GM12872 (cell line): ENCODE data around the gene TDRD5.

ENCODE experiments used
- TF ChIP-seq, protein P1 (sequence below): IDR thresholded peaks from 3 replicates; pipeline ENCODE4 v1.5.1; 2011; ENCODE audit warnings: low read depth, mild to moderate bottlenecking, low read length, moderate library complexity; ENCODE audit not compliant: insufficient read depth

TDRD5 gene

DNA sequence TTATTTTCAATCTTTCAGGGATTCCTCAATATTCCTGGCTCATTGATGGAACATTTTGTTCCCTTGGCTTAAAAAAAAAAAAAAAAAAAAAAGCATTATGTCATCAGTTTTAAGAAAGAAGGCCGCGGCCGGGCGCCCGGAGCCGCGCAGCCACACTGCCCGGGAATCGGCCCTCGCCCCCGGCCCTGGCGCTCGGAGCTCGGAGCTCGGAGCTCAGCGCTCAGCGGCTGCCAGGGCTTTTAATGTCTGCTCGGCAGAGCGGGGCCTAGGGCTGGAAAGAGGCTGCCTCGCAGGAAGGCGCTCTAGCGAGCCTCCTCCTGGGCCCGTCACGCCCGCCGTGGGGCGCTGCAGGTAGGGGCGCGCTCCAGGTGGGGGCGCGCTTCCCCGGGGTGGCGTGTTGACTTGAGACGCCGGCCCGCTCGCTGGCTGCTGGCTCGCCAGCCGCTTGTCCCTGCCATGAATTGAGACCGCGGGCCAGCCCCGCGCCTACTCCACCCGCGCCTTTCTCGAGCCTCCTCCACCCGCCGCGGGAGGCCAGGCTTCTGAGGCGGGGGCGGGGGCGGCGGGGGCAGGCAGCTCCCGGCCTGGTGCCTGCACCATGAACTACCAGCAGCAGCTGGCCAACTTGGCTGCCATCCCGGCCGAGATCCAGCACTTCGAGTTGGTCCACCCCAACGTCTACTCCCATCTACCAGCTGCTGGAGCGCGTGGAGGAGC lies 5.4 kb upstream of the TDRD5 start:
- TF ChIP-seq, protein P1, sequence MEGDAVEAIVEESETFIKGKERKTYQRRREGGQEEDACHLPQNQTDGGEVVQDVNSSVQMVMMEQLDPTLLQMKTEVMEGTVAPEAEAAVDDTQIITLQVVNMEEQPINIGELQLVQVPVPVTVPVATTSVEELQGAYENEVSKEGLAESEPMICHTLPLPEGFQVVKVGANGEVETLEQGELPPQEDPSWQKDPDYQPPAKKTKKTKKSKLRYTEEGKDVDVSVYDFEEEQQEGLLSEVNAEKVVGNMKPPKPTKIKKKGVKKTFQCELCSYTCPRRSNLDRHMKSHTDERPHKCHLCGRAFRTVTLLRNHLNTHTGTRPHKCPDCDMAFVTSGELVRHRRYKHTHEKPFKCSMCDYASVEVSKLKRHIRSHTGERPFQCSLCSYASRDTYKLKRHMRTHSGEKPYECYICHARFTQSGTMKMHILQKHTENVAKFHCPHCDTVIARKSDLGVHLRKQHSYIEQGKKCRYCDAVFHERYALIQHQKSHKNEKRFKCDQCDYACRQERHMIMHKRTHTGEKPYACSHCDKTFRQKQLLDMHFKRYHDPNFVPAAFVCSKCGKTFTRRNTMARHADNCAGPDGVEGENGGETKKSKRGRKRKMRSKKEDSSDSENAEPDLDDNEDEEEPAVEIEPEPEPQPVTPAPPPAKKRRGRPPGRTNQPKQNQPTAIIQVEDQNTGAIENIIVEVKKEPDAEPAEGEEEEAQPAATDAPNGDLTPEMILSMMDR = no peak

DNA sequence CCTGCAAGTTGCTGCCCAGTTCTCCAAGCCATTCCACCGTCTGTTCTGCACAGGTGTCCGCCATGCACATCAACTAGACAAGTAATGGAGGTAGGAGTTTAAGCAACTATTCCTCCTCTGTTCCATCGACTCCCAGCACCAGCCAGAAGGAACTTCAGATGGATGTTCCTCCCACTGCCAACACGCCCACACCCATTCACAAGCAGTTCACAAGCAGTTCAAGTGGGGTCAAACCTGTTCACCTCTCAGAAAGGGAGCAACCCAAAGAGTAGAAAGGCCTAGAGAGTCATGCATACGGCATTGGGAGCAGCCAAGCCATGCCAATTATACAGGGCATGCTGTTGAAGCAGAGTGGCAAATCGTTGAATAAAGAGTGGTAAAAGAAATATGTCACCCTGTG lies 4.3 kb upstream of the TDRD5 start:
- TF ChIP-seq, protein P1 = no peak

DNA sequence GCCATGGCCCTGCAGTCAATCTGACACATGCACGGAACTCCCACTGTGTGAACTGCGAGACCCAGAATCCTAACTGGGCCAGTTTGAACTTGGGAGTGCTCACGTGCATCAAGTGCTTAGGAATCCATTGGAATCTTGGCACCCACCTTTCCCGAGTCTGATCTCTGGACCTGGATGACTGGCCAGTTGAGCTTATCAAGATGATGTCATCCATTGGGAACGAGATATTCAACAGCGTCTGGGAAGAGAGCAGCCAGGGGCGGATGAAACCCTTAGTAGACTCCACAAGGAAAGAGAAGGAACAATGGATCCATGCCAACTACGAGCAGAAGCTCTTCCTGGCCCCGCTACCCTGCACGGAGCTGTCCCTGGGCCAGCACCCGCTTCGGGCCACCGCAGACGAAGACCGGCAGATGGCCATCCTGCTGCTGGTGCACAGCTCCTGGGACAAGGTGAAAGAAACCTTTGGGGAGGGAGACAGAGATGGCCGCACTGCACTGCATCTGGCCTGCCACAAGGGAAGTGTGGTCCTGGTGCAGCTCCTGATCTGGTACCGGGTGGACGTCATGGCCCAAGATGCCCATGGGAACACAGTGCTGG lies 3.1 kb upstream of the TDRD5 start:
- TF ChIP-seq, protein P1 = no peak

DNA sequence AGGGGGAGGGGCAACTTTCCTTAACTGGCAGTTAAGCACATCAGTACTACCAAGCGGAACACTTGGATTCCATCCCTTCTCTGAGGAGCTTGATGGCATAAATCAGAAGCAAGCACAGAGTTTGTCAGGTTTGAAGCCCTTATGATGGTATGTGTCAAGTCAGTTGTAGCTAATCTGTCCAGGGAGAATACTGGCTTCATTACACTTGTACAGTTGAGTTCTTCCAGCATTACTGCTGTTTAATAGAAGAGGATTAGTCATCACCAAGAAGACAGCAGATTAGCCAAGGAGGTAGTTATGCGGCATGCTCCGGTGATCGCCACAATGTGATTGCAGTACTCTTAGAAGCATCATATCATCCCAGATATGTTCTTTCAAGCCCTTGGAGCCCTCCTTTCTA lies 2.1 kb upstream of the TDRD5 start:
- TF ChIP-seq, protein P1 = no peak

DNA sequence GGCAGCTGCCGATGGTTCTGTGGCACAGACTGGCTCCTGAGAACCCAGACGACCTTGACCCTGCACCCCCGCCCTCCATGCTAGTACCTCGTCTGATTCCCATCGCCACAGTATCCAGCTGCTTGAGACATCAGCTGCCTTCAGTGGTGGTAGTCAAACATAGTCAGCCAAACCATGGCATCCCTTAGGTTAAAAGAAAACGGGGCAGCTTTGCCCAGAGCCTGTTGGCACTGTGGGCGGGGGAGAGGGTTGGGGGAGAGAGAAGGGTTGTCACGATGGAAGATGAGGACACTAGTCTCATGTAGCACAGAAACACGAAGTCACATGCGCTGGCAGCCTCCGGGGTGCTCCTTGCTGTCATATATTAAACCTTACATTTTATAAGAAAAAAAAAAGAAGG lies 961 bp upstream of the TDRD5 start:
- TF ChIP-seq, protein P1 = no peak

DNA sequence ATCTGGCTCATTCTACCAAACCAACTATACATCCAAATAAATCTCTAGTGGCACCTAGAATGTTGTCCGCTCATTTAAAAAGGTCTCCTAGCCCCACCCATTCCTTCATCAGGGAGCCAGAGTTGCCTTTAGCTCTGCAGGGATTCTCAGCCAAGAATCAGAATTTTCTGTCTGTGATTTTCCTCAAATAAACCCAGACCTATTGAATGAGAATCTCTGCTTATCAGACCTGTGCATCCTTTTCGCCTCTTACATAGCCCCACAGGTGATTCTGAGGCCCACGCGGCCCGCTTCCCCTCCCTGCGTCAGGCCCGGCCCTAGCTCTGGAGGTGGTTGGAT lies 410 bp upstream of the TDRD5 start:
- TF ChIP-seq, protein P1 = no peak

DNA sequence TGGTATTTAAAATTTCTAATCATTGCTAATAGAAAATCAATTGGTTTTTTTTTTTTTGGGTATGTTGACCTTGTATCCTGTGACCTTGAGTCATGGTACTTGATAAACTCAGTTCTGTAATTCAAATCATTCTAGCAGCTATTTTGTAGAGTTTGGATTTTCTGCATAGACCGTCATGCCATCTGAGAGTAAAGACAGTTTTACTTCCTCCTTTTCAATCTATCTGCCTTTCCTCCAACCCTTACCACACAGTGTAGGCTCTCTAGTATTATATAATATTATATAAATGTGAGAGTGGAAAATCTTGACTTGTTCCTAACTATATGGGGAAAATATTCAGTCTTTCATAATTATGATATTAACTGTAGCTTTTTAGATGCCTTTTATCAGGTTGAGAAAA lies 7.0 kb downstream of the TDRD5 start:
- TF ChIP-seq, protein P1 = no peak
